Neural cell (in vitro differentiated cells): ENCODE results near the gene PSMD8.

Experiments used
- EP300 ChIP-seq: fragments of 450-650 bp; conservative IDR thresholded peaks from 2 replicates; pipeline ENCODE4 v1.6.1; 2014; ENCODE audit warnings: antibody characterized with exemption, mild to moderate bottlenecking, moderate library complexity; ENCODE audit not compliant: poor library complexity, severe bottlenecking
- EZH2 ChIP-seq: fragments of 200-600, 300-800 bp; shearing (Covaris generic), sonication (generic); IDR thresholded peaks from 2 replicates; pipeline ENCODE4 v1.6.1; 2014; ENCODE audit warnings: antibody characterized with exemption, low read length, borderline replicate concordance, mild to moderate bottlenecking; ENCODE audit not compliant: insufficient read depth, poor library complexity, severe bottlenecking
- MXI1 ChIP-seq: fragments of 450-650 bp; conservative IDR thresholded peaks from 2 replicates; pipeline ENCODE4 v1.6.1; 2014; ENCODE audit warnings: antibody characterized with exemption, mild to moderate bottlenecking; ENCODE audit not compliant: poor library complexity, severe bottlenecking
- SMC3 ChIP-seq: fragments of 450-650 bp; conservative IDR thresholded peaks from 2 replicates; pipeline ENCODE4 v1.6.1; 2014; ENCODE audit warnings: antibody characterized with exemption, mild to moderate bottlenecking, moderate library complexity; ENCODE audit not compliant: poor library complexity
- TF ChIP-seq, protein P1 (sequence below): fragments of 450-650 bp; IDR thresholded peaks from 2 replicates; pipeline ENCODE4 v1.5.1; 2014; ENCODE audit warnings: antibody characterized with exemption, mild to moderate bottlenecking, moderate library complexity; ENCODE audit not compliant: poor library complexity, severe bottlenecking
- TF ChIP-seq, protein P2 (sequence below): IDR thresholded peaks from 2 replicates; pipeline ENCODE4 v1.6.1; 2012; ENCODE audit warnings: borderline replicate concordance

DNA sequence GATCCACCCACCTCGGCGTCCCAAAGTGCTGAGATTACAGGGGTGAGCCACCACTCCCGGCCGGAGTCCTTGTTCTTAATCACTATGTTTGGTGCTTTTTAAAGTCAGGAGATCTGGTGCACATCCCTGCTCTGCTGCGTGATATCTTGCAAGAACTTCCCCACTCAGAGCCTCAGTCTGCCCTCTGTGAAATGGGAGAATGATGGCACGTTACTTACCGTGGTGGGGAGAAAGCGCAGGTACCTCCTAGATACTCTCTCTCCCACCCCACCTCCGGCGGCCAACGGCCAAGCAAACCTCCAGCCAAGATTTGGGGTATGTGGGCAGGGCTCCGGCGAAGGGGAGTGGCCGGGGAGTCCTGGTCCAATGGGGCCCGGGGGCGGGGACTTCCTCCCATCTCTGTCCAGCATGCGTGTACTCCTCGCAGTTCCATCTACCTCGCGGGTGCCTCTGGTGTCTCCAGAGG lies 58.9 kb downstream of the PSMD8 start, which contains the start of gene RYR1:
- TF ChIP-seq, protein P1, sequence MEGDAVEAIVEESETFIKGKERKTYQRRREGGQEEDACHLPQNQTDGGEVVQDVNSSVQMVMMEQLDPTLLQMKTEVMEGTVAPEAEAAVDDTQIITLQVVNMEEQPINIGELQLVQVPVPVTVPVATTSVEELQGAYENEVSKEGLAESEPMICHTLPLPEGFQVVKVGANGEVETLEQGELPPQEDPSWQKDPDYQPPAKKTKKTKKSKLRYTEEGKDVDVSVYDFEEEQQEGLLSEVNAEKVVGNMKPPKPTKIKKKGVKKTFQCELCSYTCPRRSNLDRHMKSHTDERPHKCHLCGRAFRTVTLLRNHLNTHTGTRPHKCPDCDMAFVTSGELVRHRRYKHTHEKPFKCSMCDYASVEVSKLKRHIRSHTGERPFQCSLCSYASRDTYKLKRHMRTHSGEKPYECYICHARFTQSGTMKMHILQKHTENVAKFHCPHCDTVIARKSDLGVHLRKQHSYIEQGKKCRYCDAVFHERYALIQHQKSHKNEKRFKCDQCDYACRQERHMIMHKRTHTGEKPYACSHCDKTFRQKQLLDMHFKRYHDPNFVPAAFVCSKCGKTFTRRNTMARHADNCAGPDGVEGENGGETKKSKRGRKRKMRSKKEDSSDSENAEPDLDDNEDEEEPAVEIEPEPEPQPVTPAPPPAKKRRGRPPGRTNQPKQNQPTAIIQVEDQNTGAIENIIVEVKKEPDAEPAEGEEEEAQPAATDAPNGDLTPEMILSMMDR = no peak
- TF ChIP-seq, protein P2, sequence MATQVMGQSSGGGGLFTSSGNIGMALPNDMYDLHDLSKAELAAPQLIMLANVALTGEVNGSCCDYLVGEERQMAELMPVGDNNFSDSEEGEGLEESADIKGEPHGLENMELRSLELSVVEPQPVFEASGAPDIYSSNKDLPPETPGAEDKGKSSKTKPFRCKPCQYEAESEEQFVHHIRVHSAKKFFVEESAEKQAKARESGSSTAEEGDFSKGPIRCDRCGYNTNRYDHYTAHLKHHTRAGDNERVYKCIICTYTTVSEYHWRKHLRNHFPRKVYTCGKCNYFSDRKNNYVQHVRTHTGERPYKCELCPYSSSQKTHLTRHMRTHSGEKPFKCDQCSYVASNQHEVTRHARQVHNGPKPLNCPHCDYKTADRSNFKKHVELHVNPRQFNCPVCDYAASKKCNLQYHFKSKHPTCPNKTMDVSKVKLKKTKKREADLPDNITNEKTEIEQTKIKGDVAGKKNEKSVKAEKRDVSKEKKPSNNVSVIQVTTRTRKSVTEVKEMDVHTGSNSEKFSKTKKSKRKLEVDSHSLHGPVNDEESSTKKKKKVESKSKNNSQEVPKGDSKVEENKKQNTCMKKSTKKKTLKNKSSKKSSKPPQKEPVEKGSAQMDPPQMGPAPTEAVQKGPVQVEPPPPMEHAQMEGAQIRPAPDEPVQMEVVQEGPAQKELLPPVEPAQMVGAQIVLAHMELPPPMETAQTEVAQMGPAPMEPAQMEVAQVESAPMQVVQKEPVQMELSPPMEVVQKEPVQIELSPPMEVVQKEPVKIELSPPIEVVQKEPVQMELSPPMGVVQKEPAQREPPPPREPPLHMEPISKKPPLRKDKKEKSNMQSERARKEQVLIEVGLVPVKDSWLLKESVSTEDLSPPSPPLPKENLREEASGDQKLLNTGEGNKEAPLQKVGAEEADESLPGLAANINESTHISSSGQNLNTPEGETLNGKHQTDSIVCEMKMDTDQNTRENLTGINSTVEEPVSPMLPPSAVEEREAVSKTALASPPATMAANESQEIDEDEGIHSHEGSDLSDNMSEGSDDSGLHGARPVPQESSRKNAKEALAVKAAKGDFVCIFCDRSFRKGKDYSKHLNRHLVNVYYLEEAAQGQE = no peak
- TF ChIP-seq SMC3 = no peak
- no peak for TF ChIP-seq EZH2
- no peak for TF ChIP-seq MXI1
- no peak for TF ChIP-seq EP300
